Gastroesophageal sphincter (tissue), 4 donors: ENCODE results near the gene SPATA17. TPM values are rescaled to one million over a fixed set of nuclear protein-coding genes. Genes with fewer than 3 reads are reported as not detected.
"Not testable (repeated sequence)": the region's sequence is repeated elsewhere in the genome, so short reads cannot be mapped to it uniquely, and the experiment has no call there.

ENCODE experiments used
- ATAC-seq: fragments of 150-250 bp; one replicate; pipeline ENCODE4 v1.9.1; 2016; ENCODE audit warnings: mild to moderate bottlenecking, moderate library complexity
- H3K27ac ChIP-seq, 4 donors: fragments of 200-600 bp; sonication (generic) in 3 of 4; 1 replicate in 3 of 4; 2 replicates in 1 of 4; pipeline ENCODE4 v1.5.1; 2016 to 2019
- H3K27me3 ChIP-seq: fragments of 200-600 bp; sonication (generic); one replicate; pipeline ENCODE4 v1.5.1; 2019
- H3K36me3 ChIP-seq, 2 donors: fragments of 200-600 bp; sonication (generic); one replicate each; pipeline ENCODE4 v1.5.1; 2019; ENCODE audit warnings: control low read depth in 1 of 2
- H3K4me1 ChIP-seq, 3 donors: fragments of 200-600 bp; sonication (generic); 1 replicate in 2 of 3; 2 replicates in 1 of 3; pipeline ENCODE4 v1.5.1; 2016 to 2019; ENCODE audit warnings: control low read depth in 2 of 3
- H3K4me3 ChIP-seq, 2 donors: fragments of 200-600 bp; sonication (generic); one replicate each; pipeline ENCODE4 v1.5.1; 2019; ENCODE audit warnings: mild to moderate bottlenecking in 1 of 2, moderate library complexity in 1 of 2
- H3K9me3 ChIP-seq, 3 donors: fragments of 200-600 bp; sonication (generic); one replicate each; pipeline ENCODE4 v1.5.1; 2017 to 2019; ENCODE audit warnings: control low read depth in 2 of 3
- CTCF ChIP-seq, 4 experiments: fragments of 200-600 bp in 2 of 4; fragments of 450-650 bp in 2 of 4; sonication (generic) in 1 of 4; IDR thresholded peaks; one replicate each; pipeline ENCODE4 v1.5.1; 2017 to 2019; ENCODE audit warnings: antibody characterized with exemption in 4 of 4, mild to moderate bottlenecking in 2 of 4, moderate library complexity in 2 of 4
- EP300 ChIP-seq: sonication (generic); formaldehyde crosslinking; IDR thresholded peaks from one replicate; pipeline ENCODE4 v1.6.1; 2017; ENCODE audit warnings: antibody characterized with exemption, mild to moderate bottlenecking
- POLR2A ChIP-seq, 2 donors: fragments of 450-650 bp; IDR thresholded peaks; one replicate each; pipeline ENCODE4 v1.6.1; 2017; ENCODE audit warnings: antibody characterized with exemption in 2 of 2, mild to moderate bottlenecking in 2 of 2, moderate library complexity in 1 of 2
- POLR2AphosphoS5 ChIP-seq: sonication (generic); formaldehyde crosslinking; IDR thresholded peaks from one replicate; pipeline ENCODE4 v1.6.1; 2017; ENCODE audit warnings: antibody characterized with exemption
- WGBS, 2 donors: methylation state at CpG; one replicate each; pipeline ENCODE4 v1.1.5; 2018; ENCODE audit warnings: low coverage in 1 of 2; 5-methylcytosine and 5-hydroxymethylcytosine counted together
- total RNA-seq, 4 donors: library from RNA; depleted of rRNA; stranded (reverse); fragments of >200 nt; gene quantifications; one replicate each; pipeline ENCODE4 v1.1.0, GENCODE V29; 2016

Gene SPATA17
- total RNA-seq, 4 donors from 2014 or later: 0.13 to 0.62 (median 0.19) TPM; not detected in 1

GRCh38 chr1:217673387-217673786, 42.2 kb downstream of the SPATA17 start:
- Histone ChIP-seq H3K27ac (no peak overlapping the region), H3K36me3 (no peaks in the 10 kb centered on the region)

GRCh38 chr1:217674028-217674729, 43.0 kb downstream of the SPATA17 start:
- Histone ChIP-seq H3K36me3 (no peaks in the 10 kb centered on the region), H3K4me1 (no peaks in the 10 kb centered on the region), H3K4me3 (no peak overlapping the region), H3K27me3 (no peaks in the 10 kb centered on the region), H3K9me3 (no peaks in the 10 kb centered on the region), H3K27ac (no peak overlapping the region)
- no peak for ATAC-seq
- TF ChIP-seq POLR2AphosphoS5 (no peak), EP300 (no peak), POLR2A (IDR thresholded peaks at IDR 0.05) (no peak), CTCF (IDR thresholded peaks at IDR 0.05) (no peak)
- 50% methylated on average over 2 of the region's 4 CpGs; no CpG with 5 or more reads in 1 of the 2 donors for whole genome bisulfite sequencing, 2 donors

More at GRCh38 chr1:217673387-217673786, 42.2 kb downstream of the SPATA17 start:
- ATAC-seq: no peak
- WGBS, 2 donors: 63% methylated on average over 2 of the region's 2 CpGs; no CpG with 5 or more reads in 1 of the 2 donors
- Histone ChIP-seq H3K27me3 (no peaks in the 10 kb centered on the region), H3K4me3 (no peak overlapping the region), H3K9me3 (no peaks in the 10 kb centered on the region), H3K4me1 (no peaks in the 10 kb centered on the region)
- TF ChIP-seq POLR2A (IDR thresholded peaks at IDR 0.05) (no peak), POLR2AphosphoS5 (no peak), EP300 (no peak), CTCF (IDR thresholded peaks at IDR 0.05) (no peak)

GRCh38 chr1:217681806-217682205, 50.7 kb downstream of the SPATA17 start:
- no peak overlapping the region for H3K4me3 ChIP-seq
- 72 to 81% methylated on average over 5 of the region's 5 CpGs for WGBS, 2 donors
- no peak for ATAC-seq
- H3K4me1 ChIP-seq: no peaks in the 10 kb centered on the region
- no peaks in the 10 kb centered on the region for H3K27me3 ChIP-seq
- no peak overlapping the region for H3K27ac ChIP-seq
- H3K36me3 ChIP-seq: no peaks in the 10 kb centered on the region
- H3K9me3 ChIP-seq: no peaks in the 10 kb centered on the region
- no peak for TF ChIP-seq CTCF (IDR thresholded peaks at IDR 0.05)
- TF ChIP-seq POLR2A (IDR thresholded peaks at IDR 0.05): no peak

- Histone ChIP-seq H3K27me3 (no peaks in the 10 kb centered on the region), H3K9me3 (no peaks in the 10 kb centered on the region), H3K4me1 (no peaks in the 10 kb centered on the region), H3K27ac (no peak overlapping the region), H3K4me3 (no peak overlapping the region), H3K36me3 (no peaks in the 10 kb centered on the region)
- no peak for TF ChIP-seq EP300
- no peak for ATAC-seq
- 76 to 82% methylated on average over 4 of the region's 4 CpGs for WGBS, 2 donors
Observed at GRCh38 chr1:217687511-217687910, 56.4 kb downstream of the SPATA17 start.

- not testable (repeated sequence) for H3K27ac ChIP-seq, H3K36me3 ChIP-seq, ATAC-seq, H3K4me1 ChIP-seq, H3K9me3 ChIP-seq, H3K27me3 ChIP-seq, H3K4me3 ChIP-seq
- WGBS, 2 donors: 91 to 100% methylated on average over 4 to 7 of the region's 25 CpGs
Observed at GRCh38 chr1:217696140-217696539, 65.0 kb downstream of the SPATA17 start.

GRCh38 chr1:217703326-217703725, 72.2 kb downstream of the SPATA17 start:
- H3K4me3 ChIP-seq: no peak overlapping the region
- H3K9me3 ChIP-seq: no peaks in the 10 kb centered on the region
- no peaks in the 10 kb centered on the region for H3K36me3 ChIP-seq
- H3K27ac ChIP-seq: no peak overlapping the region
- TF ChIP-seq EP300: no peak
- 82 to 93% methylated on average over 3 to 6 of the region's 6 CpGs for WGBS, 2 donors
- H3K27me3 ChIP-seq: no peaks in the 10 kb centered on the region
- H3K4me1 ChIP-seq: no peaks in the 10 kb centered on the region
- no peak for ATAC-seq
